Measurements from ENCODE around the gene MYOG.
A peak's percentile ranks its signal among the peaks of the same experiment; 100 is the strongest.

Gene MYOG

GRCh38 chr1:203057911-203058675, 27.7 kb downstream of the MYOG start:
- no peak overlapping the region for H3K4me2 ChIP-seq (ENCODE audit: insufficient read depth, low read length)
- no peak for DNase-seq
- no peaks in the 10 kb centered on the region for H3K4me1 ChIP-seq (ENCODE audit: insufficient read depth, low read length)

GRCh38 chr1:203056516-203056915, 29.3 kb downstream of the MYOG start:
- H3K27ac ChIP-seq (ENCODE audit: low read length): no peak overlapping the region
- ATAC-seq (ENCODE audit: insufficient read depth, low read depth): no peak

More at GRCh38 chr1:203057911-203058675, 27.7 kb downstream of the MYOG start:
- no peaks in the 10 kb centered on the region for H3K79me2 ChIP-seq (ENCODE audit: insufficient read depth, low read length)
- H3K27ac ChIP-seq (ENCODE audit: low read length): no peak overlapping the region
- no peak overlapping the region for H2AFZ ChIP-seq (ENCODE audit: low read depth, low read length)
- TF ChIP-seq, protein P1, sequence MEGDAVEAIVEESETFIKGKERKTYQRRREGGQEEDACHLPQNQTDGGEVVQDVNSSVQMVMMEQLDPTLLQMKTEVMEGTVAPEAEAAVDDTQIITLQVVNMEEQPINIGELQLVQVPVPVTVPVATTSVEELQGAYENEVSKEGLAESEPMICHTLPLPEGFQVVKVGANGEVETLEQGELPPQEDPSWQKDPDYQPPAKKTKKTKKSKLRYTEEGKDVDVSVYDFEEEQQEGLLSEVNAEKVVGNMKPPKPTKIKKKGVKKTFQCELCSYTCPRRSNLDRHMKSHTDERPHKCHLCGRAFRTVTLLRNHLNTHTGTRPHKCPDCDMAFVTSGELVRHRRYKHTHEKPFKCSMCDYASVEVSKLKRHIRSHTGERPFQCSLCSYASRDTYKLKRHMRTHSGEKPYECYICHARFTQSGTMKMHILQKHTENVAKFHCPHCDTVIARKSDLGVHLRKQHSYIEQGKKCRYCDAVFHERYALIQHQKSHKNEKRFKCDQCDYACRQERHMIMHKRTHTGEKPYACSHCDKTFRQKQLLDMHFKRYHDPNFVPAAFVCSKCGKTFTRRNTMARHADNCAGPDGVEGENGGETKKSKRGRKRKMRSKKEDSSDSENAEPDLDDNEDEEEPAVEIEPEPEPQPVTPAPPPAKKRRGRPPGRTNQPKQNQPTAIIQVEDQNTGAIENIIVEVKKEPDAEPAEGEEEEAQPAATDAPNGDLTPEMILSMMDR (IDR thresholded peaks at IDR 0.05; ENCODE audit: borderline replicate concordance, extremely low read depth, low read length, poor library complexity, severe bottlenecking): no peak
- H3K9me3 ChIP-seq (ENCODE audit: insufficient read depth, low read length, severe bottlenecking): no peaks in the 10 kb centered on the region
- H4K20me1 ChIP-seq (ENCODE audit: insufficient read depth, low read length): no peaks in the 10 kb centered on the region; the same call in 1 of the 2 replicates
- no peak overlapping the region for H3K4me3 ChIP-seq (ENCODE audit: low read depth in 1 of 2, low read length in 2 of 2)
- ATAC-seq (ENCODE audit: insufficient read depth, low read depth): no peak
- no peaks in the 10 kb centered on the region for H3K36me3 ChIP-seq (ENCODE audit: insufficient read depth, low read length)
- no peak overlapping the region for H3K9ac ChIP-seq (ENCODE audit: low read depth, low read length)
- peaks cover 23% of the 10 kb centered on the region for H3K27me3 ChIP-seq (ENCODE audit: insufficient read depth, low read length, poor library complexity)

GRCh38 chr1:203056012-203056411, 29.8 kb downstream of the MYOG start:
- Histone ChIP-seq H3K36me3 (ENCODE audit: insufficient read depth, low read length) (no peaks in the 10 kb centered on the region), H3K4me2 (ENCODE audit: insufficient read depth, low read length) (no peak overlapping the region), H3K27ac (ENCODE audit: low read length) (no peak overlapping the region), H3K4me1 (ENCODE audit: insufficient read depth, low read length) (no peaks in the 10 kb centered on the region; the same call in 1 of the 2 replicates), H3K27me3 (ENCODE audit: insufficient read depth, low read length, poor library complexity) (peaks cover 44% of the 10 kb centered on the region), H3K79me2 (ENCODE audit: insufficient read depth, low read length) (no peaks in the 10 kb centered on the region), H3K9ac (ENCODE audit: low read depth, low read length) (no peak overlapping the region), H3K9me3 (ENCODE audit: insufficient read depth, low read length, severe bottlenecking) (no peaks in the 10 kb centered on the region), H3K4me3 (ENCODE audit: low read depth in 1 of 2, low read length in 2 of 2) (no peak overlapping the region), H4K20me1 (ENCODE audit: insufficient read depth, low read length) (no peaks in the 10 kb centered on the region; the same call in 1 of the 2 replicates), H2AFZ (ENCODE audit: low read depth, low read length) (no peak overlapping the region)
- no peak for TF ChIP-seq EZH2 (IDR thresholded peaks at IDR 0.05; ENCODE audit: borderline replicate concordance, low read depth, low read length, severe bottlenecking)
- TF ChIP-seq, protein P1 (IDR thresholded peaks at IDR 0.05; ENCODE audit: borderline replicate concordance, extremely low read depth, low read length, poor library complexity, severe bottlenecking): no peak
- no peak for DNase-seq
- no peak for ATAC-seq (ENCODE audit: insufficient read depth, low read depth)

More at GRCh38 chr1:203056516-203056915, 29.3 kb downstream of the MYOG start:
- TF ChIP-seq, protein P1 (IDR thresholded peaks at IDR 0.05; ENCODE audit: borderline replicate concordance, extremely low read depth, low read length, poor library complexity, severe bottlenecking): peak; percentile 23
- TF ChIP-seq EZH2 (IDR thresholded peaks at IDR 0.05; ENCODE audit: borderline replicate concordance, low read depth, low read length, severe bottlenecking): no peak
- H3K79me2 ChIP-seq (ENCODE audit: insufficient read depth, low read length): no peaks in the 10 kb centered on the region
- H3K9me3 ChIP-seq (ENCODE audit: insufficient read depth, low read length, severe bottlenecking): no peaks in the 10 kb centered on the region
- no peak overlapping the region for H3K4me2 ChIP-seq (ENCODE audit: insufficient read depth, low read length)
- DNase-seq: no peak
- H2AFZ ChIP-seq (ENCODE audit: low read depth, low read length): no peak overlapping the region
- no peaks in the 10 kb centered on the region; the same call in 1 of the 2 replicates for H4K20me1 ChIP-seq (ENCODE audit: insufficient read depth, low read length)
- H3K4me3 ChIP-seq (ENCODE audit: low read depth in 1 of 2, low read length in 2 of 2): no peak overlapping the region
- no peak overlapping the region for H3K9ac ChIP-seq (ENCODE audit: low read depth, low read length)
- H3K4me1 ChIP-seq (ENCODE audit: insufficient read depth, low read length): no peaks in the 10 kb centered on the region; the same call in 1 of the 2 replicates
- no peaks in the 10 kb centered on the region for H3K36me3 ChIP-seq (ENCODE audit: insufficient read depth, low read length)
- peaks cover 39% of the 10 kb centered on the region for H3K27me3 ChIP-seq (ENCODE audit: insufficient read depth, low read length, poor library complexity)

Measured in DND-41 (cell line).